Measurements from ENCODE around the gene SCN3B. TPM values are rescaled to one million over a fixed set of nuclear protein-coding genes. Genes with fewer than 3 reads are reported as not detected.

SCN3B gene
- total and polyA plus RNA-seq, 2 of the 13 experiments (the other 11 are each of a cell fraction or from before 2014, with no cell fraction given) = 0.07 to 0.11 TPM

GRCh38 chr11:123653827-123654565 lies 428 bp downstream of the SCN3B start (continued):
- TF ChIP-seq UBTF (CRISPR knock-in tag; IDR thresholded peaks at IDR 0.05) (peak; percentile 41; the same call in 1 of the 2 replicates), ZNF430 (CRISPR knock-in tag; IDR thresholded peaks at IDR 0.05) (peak; percentile 76; the same call in 1 of the 2 replicates), ZSCAN9 (CRISPR knock-in tag; IDR thresholded peaks at IDR 0.05; ENCODE audit: borderline replicate concordance) (no peak), TBX2 (CRISPR knock-in tag; IDR thresholded peaks at IDR 0.05; ENCODE audit: borderline replicate concordance) (0 out of 2 replicates have a peak, but pooled peaks have one; percentile 14), TMF1 (CRISPR knock-in tag; IDR thresholded peaks at IDR 0.05; ENCODE audit: low read depth) (no peak), ZNF784 (CRISPR knock-in tag; IDR thresholded peaks at IDR 0.05; ENCODE audit: borderline replicate concordance) (no peak), ZNF558 (CRISPR knock-in tag; IDR thresholded peaks at IDR 0.05; ENCODE audit: borderline replicate concordance) (peak; percentile 56; the same call in 1 of the 2 replicates), PBX3 (CRISPR knock-in tag; IDR thresholded peaks at IDR 0.05; ENCODE audit: borderline replicate concordance) (0 out of 2 replicates have a peak, but pooled peaks have one; percentile 15), RXRB (CRISPR knock-in tag; IDR thresholded peaks at IDR 0.05; ENCODE audit: borderline replicate concordance) (0 out of 2 replicates have a peak, but pooled peaks have one; percentile 17)
